Chondrocyte (in vitro differentiated cells): ENCODE measurements around the gene UPK3BL2. TPM values are rescaled to one million over a fixed set of nuclear protein-coding genes. Genes with fewer than 3 reads are reported as not detected.
"Not testable (repeated sequence)": the region's sequence is repeated elsewhere in the genome, so short reads cannot be mapped to it uniquely, and the experiment has no call there.

Experiments used
- DNase-seq: peaks from one replicate; pipeline ENCODE4 v3.0.0; 2021; ENCODE audit warnings: mixed read lengths, low spot score
- H3K27ac Mint-ChIP-seq: one replicate; pipeline ENCODE4 v1.8.0; 2021; ENCODE audit warnings: mild to moderate bottlenecking, moderate library complexity, mixed read lengths; ENCODE audit not compliant: unreplicated experiment
- H3K27me3 Mint-ChIP-seq: 2 replicates; pipeline ENCODE4 v1.8.0; 2021; ENCODE audit warnings: low read depth, mixed read lengths
- H3K36me3 Mint-ChIP-seq: 2 replicates; pipeline ENCODE4 v1.8.0; 2021; ENCODE audit warnings: low read depth, mixed read lengths
- H3K4me1 Mint-ChIP-seq: 2 replicates; pipeline ENCODE4 v1.8.0; 2021; ENCODE audit warnings: low read depth, mild to moderate bottlenecking, mixed read lengths
- H3K4me3 Mint-ChIP-seq: one replicate; pipeline ENCODE4 v1.8.0; 2021; ENCODE audit warnings: mild to moderate bottlenecking, moderate library complexity, mixed read lengths; ENCODE audit not compliant: unreplicated experiment
- H3K9me3 Mint-ChIP-seq: 2 replicates; pipeline ENCODE4 v1.8.0; 2021; ENCODE audit warnings: low read depth, mixed read lengths
- total RNA-seq: library from RNA; stranded (reverse); gene quantifications from 3 replicates; pipeline ENCODE4 v1.2.1, GENCODE V29; 2021
- TF ChIP-seq, protein P1 (sequence below): fragments of 200-600 bp; sonication (generic); IDR thresholded peaks from 2 replicates; pipeline ENCODE4 v1.5.0; 2021; ENCODE audit warnings: antibody characterized with exemption, mild to moderate bottlenecking, moderate library complexity

Gene UPK3BL2
- total RNA-seq, 1 donor from 2014 or later, result 3.3 TPM

DNA sequence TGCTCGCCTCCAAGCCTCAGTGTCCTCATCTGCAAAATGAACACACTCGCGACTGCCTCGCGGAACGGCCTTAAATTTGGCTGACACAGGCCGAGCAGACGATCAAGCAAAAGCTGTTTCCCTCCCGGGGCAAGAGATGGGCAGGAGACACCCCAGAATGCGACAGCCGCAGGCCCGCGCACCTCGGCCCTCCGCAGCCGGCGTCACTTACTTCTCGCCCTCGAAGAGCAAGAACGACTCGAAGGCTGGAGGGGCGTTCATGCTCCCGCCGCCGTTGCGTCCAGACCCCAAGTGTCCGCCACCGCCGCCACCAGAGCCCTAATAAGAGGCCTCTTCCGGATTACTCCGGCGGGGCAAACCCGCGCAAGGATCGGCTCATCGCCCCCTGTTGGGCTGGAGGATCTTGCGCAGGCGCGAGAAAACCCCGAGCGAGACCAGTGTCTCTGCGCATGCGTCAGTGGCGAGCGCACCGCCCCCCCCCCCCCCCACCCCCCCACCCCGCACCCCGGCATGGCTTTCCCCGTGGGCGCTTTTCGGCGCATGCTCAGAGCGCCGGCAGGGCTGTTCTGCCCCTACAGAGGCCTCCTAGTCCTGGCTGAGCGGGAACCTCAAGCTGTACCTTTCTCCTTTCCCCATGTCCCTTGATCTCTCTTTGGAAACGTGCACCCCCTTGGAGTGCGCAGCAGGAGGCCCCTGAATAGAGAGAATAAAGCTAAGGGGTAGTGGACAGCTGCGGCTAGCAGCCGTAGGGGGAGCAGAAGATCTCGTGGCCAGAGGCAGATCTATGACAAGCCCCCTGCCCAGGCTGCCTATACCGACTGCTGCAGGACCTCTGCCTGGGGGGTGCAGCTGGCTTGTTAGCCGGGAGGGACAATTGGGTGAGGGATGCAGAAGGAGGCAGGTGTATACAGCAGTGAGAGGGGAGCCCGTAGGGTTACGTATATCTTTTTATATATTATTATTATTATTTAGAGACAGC, 29.1 kb upstream of the UPK3BL2 start, which contains the start of gene POLR2J3:
POLR2J3 (minus strand) TSS at position 323 of the 979 bp plus-strand sequence; CDS start at position 261, 62 bp downstream.
- TF ChIP-seq, protein P1, sequence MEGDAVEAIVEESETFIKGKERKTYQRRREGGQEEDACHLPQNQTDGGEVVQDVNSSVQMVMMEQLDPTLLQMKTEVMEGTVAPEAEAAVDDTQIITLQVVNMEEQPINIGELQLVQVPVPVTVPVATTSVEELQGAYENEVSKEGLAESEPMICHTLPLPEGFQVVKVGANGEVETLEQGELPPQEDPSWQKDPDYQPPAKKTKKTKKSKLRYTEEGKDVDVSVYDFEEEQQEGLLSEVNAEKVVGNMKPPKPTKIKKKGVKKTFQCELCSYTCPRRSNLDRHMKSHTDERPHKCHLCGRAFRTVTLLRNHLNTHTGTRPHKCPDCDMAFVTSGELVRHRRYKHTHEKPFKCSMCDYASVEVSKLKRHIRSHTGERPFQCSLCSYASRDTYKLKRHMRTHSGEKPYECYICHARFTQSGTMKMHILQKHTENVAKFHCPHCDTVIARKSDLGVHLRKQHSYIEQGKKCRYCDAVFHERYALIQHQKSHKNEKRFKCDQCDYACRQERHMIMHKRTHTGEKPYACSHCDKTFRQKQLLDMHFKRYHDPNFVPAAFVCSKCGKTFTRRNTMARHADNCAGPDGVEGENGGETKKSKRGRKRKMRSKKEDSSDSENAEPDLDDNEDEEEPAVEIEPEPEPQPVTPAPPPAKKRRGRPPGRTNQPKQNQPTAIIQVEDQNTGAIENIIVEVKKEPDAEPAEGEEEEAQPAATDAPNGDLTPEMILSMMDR, result peak; percentile 71
- peak within 1 kb of the TSS; percentile 67 for H3K4me3 Mint-ChIP-seq
- not testable (repeated sequence) for H3K9me3 Mint-ChIP-seq, H3K27me3 Mint-ChIP-seq, H3K27ac Mint-ChIP-seq, H3K36me3 Mint-ChIP-seq, H3K4me1 Mint-ChIP-seq
- peak; percentile 92 for DNase-seq

DNA sequence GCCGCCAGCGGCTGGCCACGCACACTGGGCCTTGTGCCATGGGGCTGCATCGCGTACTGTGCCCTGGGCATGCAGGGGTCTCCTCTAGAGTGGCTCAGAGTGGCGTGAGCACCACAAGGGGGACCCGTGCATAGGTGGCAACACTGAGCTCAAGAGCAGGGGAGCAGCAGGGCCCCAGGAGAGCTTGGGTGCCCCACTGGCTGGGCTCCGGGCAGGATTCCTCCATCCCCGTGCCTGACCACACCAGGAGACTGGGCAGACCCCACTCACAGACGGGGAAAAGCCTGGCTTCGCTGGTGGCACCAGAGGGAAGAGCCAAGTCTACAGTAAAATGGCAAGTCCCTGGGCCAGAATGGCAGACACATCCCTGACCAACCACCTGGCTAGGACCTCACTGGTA, 25.1 kb upstream of the UPK3BL2 start:
- H3K27me3 Mint-ChIP-seq, H3K27ac Mint-ChIP-seq, H3K9me3 Mint-ChIP-seq, H3K36me3 Mint-ChIP-seq, H3K4me3 Mint-ChIP-seq, H3K4me1 Mint-ChIP-seq: not testable (repeated sequence)
- DNase-seq, result peak; percentile 72

DNA sequence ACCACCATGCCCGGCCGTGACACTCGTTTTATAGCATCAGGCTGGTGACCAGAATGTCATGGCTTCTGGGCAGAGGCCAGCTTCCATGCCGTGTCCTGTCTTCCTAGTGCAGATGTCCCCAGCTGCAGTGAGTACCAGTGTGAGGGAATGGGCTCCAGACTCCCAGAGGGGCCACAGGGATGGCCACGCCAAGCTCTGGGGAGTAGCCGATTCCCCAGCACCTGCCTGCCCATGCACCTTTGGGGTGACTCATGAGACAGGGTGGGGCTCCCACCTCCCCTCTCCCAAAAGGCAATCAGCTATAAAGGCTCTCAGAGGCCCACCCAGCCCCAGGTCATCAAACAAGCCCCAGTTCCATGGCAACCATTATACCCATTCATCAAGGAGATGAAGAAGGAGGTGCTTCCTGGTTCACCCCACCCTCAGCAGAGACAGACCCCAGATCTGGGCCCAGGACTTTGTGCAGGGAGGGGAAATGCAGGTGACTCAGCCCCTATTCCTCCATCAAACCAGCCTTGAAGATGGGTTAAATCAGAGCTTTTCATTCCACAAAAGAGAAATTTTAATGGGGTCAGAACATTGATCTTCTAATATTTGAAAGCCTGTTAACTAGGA, 7.4 kb upstream of the UPK3BL2 start, which contains the start of gene SPDYE2:
SPDYE2 (plus strand) TSS at position 419 of the 615 bp plus-strand sequence. CDS start 2,030 bp downstream, outside the sequence.
- H3K27ac Mint-ChIP-seq, H3K9me3 Mint-ChIP-seq, H3K4me3 Mint-ChIP-seq, H3K36me3 Mint-ChIP-seq, DNase-seq, H3K4me1 Mint-ChIP-seq, H3K27me3 Mint-ChIP-seq: not testable (repeated sequence)

DNA sequence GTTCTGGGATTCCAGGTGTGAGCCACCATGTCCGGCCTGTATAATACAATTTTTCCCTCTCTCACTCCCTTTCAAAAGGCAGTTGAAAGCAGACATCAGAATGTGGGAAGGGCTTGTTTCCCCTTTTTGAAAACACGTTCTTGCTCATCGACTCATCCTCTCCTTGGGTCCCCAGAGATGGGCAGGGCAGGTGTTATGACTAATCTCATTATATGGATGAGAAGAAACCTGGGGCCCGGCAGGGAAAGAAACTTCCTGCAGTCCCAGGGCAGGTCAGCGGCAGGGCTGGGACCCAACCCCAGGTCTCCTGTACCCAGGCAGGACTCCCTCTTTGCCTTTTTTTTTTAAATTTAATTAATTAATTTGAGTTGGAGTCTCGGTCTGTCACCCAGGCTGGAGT, 2.9 kb upstream of the UPK3BL2 start:
- H3K4me1 Mint-ChIP-seq, H3K27me3 Mint-ChIP-seq, H3K4me3 Mint-ChIP-seq, H3K27ac Mint-ChIP-seq, H3K36me3 Mint-ChIP-seq, DNase-seq, H3K9me3 Mint-ChIP-seq: not testable (repeated sequence)

DNA sequence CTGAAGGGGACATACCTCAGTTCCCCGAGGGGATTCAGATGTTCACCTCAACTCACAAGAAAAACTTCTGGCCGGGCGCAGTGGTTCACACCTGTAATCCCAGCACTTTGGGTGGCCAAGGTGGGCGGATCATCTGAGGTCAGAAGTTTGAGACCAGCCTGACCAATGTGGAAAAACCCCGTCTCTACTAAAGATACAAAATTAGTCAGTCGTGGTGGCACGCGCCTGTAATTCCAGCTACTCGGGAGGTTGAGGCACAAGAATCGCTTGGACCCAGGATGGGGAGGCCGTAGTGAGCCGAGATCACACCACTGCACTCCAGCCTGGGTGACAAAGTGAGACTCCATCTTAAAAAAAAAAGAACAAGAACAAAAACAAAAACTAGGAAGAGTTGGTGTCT, 1.8 kb upstream of the UPK3BL2 start:
- not testable (repeated sequence) for H3K9me3 Mint-ChIP-seq, H3K27ac Mint-ChIP-seq, H3K4me3 Mint-ChIP-seq, H3K27me3 Mint-ChIP-seq, H3K4me1 Mint-ChIP-seq, H3K36me3 Mint-ChIP-seq, DNase-seq

DNA sequence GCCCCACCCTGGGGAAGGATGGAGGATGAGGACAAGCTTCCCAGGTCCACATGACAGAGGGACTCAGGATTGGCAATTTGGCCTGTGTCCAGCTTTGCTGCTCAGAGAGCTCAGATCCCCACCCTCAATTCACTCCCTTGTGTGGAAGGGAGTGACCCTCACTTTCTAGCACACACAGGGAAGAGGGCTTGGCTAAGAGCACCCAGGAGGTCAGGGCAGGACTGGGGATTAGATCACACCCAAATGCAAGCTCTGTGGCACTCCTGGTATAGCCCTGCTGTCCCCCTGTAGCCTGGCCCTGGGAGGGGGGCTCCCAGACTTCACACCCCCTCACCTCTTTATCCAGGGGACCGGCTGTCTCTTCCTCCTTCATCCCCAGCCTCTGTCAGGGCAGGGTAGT, 876 bp upstream of the UPK3BL2 start:
- H3K27me3 Mint-ChIP-seq, H3K9me3 Mint-ChIP-seq, DNase-seq, H3K36me3 Mint-ChIP-seq, H3K27ac Mint-ChIP-seq, H3K4me1 Mint-ChIP-seq, H3K4me3 Mint-ChIP-seq: not testable (repeated sequence)

DNA sequence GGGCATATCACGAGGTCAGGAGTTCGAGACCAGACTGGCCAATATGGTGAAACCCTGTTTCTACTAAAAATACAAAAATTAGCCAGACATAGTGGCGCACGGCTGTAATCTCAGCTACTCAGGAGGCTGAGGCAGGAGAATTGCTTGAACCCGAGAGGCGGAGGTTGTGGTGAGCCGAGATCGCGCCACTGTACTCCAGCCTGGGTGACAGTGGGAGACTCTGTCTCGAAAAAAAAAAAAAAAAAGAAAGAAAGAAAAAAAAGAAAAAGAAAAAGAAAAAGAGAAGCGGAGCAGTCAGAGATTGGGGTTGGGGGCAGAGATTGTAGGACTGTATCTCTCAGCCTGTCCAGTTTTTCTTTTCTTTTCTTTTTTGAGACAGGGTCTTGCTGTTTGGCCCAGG, 725 bp downstream of the UPK3BL2 start:
- H3K36me3 Mint-ChIP-seq, H3K9me3 Mint-ChIP-seq, H3K4me1 Mint-ChIP-seq, H3K27ac Mint-ChIP-seq, H3K27me3 Mint-ChIP-seq, H3K4me3 Mint-ChIP-seq, DNase-seq: not testable (repeated sequence)

DNA sequence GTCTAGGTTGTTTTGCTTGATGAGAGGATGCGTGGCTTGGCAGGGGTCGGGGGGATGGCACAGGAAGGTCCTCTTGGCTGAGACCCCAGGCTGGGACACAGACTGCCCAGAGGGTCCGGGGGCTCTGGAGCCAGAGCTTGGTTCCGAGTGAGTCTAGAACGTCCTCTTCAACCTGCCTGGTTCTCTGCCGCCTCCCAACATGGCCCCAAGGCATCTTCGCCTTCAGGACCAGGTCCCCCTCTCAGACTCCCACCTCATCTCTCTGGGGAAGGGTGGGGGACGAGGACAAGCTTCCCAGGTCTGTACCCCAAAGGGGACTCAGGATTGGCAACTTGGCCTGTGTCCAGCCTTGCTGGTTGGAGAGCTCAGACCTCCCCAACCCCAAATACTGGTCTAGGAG, 1.4 kb downstream of the UPK3BL2 start:
- H3K4me3 Mint-ChIP-seq, H3K4me1 Mint-ChIP-seq, H3K9me3 Mint-ChIP-seq, H3K27ac Mint-ChIP-seq, H3K27me3 Mint-ChIP-seq, H3K36me3 Mint-ChIP-seq, DNase-seq: not testable (repeated sequence)

DNA sequence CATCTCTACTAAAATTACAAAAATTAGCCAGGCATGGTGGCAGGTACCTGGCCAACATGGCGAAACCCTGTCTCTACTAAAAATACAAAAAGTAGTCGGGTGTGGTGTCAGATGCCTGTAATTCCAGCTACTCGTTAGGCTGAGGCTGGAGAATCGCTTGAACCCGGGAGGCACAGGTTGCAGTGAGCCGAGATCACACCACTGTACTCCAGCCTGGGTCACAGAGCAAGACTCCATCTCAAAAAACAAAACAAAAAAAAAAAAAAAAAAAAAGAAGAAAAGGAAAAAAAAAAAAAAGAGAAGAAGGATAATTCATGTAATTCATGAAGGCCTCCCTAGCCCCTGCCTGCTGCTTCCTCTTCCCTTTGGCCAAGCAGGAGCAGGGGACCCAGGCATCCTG, 2.9 kb downstream of the UPK3BL2 start:
- DNase-seq, H3K36me3 Mint-ChIP-seq, H3K27ac Mint-ChIP-seq, H3K4me3 Mint-ChIP-seq, H3K27me3 Mint-ChIP-seq, H3K4me1 Mint-ChIP-seq, H3K9me3 Mint-ChIP-seq: not testable (repeated sequence)

DNA sequence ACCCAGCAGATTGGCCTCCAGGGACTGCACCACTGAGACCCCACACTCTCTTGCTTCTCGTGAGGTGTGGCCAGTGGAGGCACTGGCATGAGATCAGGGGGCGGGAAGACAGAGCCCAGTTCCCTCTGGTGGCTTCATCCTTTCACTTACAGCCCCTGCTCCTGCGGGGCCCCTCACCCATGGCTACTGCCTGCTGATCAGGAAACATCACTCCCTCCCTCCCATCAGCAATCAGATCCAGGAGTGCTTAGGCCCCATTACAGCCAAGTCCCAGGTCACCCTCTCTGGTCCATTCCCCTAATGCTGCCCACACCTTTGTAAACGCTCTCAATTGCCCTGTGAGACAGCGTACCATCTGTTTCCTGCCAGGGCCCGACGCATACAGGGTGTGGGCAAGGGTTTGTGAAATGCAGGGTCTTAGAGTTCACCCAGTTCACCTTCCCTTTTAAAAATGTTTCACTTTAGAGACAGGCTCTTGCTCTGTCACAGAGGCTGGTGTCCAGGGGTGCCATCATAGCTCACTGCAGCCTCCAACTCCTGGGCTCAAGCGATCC, 8.4 kb downstream of the UPK3BL2 start:
- DNase-seq, H3K4me1 Mint-ChIP-seq, H3K27ac Mint-ChIP-seq, H3K4me3 Mint-ChIP-seq, H3K9me3 Mint-ChIP-seq, H3K27me3 Mint-ChIP-seq, H3K36me3 Mint-ChIP-seq: not testable (repeated sequence)

DNA sequence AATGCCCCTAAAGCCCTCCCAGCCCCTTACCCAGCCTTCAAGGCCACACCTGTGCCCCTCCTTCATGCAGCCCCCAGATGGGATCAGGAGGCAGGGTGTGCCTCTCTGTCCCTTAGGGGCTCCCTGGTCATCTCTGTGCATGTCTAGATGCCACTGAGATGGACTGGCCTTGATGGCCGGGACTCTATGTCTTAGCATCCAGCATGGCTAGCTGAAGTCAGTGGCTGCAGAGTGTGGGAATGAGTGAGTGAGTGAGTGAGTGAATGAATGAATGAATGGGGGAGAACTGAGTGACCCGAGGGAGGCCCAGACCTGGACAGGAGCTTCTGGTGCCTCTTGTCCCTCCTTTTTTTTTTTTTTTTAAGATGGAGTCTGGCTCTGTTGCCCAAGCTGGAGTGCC, 11.4 kb downstream of the UPK3BL2 start:
- H3K36me3 Mint-ChIP-seq, H3K4me3 Mint-ChIP-seq, DNase-seq, H3K4me1 Mint-ChIP-seq, H3K27me3 Mint-ChIP-seq, H3K27ac Mint-ChIP-seq, H3K9me3 Mint-ChIP-seq: not testable (repeated sequence)
